ENCODE measurements around the gene CECR2. TPM values are rescaled to one million over a fixed set of nuclear protein-coding genes. Genes with fewer than 3 reads are reported as not detected.
"Not testable (repeated sequence)": the region's sequence is repeated elsewhere in the genome, so short reads cannot be mapped to it uniquely, and the experiment has no call there.

Gene CECR2
- total RNA-seq, 3 donors from 2014 or later = 0.32 to 0.66 (median 0.44) TPM

- Histone ChIP-seq H3K4me1 (no peaks in the 10 kb centered on the region), H3K9me3 (no peaks in the 10 kb centered on the region), H3K27ac (no peak overlapping the region), H3K4me3 (no peak overlapping the region), H3K36me3 (no peaks in the 10 kb centered on the region), H3K27me3 (no peaks in the 10 kb centered on the region)
- DNase-seq (ENCODE audit: low spot score in 2 of 2) = no peak
- intact Hi-C loops (cut with DNase I; ENCODE audit: low total_unique reads) = no loop called here
- TF ChIP-seq POLR2A (IDR thresholded peaks at IDR 0.05) = no peak
- no peak for TF ChIP-seq CTCF (IDR thresholded peaks at IDR 0.05)
- no peak for TF ChIP-seq POLR2AphosphoS5 (IDR thresholded peaks at IDR 0.05)
Measured at GRCh38 chr22:17419348-17419747, 50.1 kb downstream of the CECR2 start.

- no peak overlapping the region for H3K27ac ChIP-seq
- no peaks in the 10 kb centered on the region for H3K36me3 ChIP-seq
- TF ChIP-seq CTCF (IDR thresholded peaks at IDR 0.05) = no peak
- TF ChIP-seq POLR2AphosphoS5 (IDR thresholded peaks at IDR 0.05) = no peak
- no peak for TF ChIP-seq POLR2A (IDR thresholded peaks at IDR 0.05)
- no peaks in the 10 kb centered on the region for H3K9me3 ChIP-seq
- H3K4me3 ChIP-seq = no peak overlapping the region
- DNase-seq (ENCODE audit: low spot score in 2 of 2) = no peak
- peaks cover 0 to 3% of the 10 kb centered on the region in 2 donors for H3K27me3 ChIP-seq
- intact Hi-C loops (cut with DNase I; ENCODE audit: low total_unique reads) = no loop called here
- H3K4me1 ChIP-seq = no peaks in the 10 kb centered on the region
Measured at GRCh38 chr22:17422736-17423343, 53.6 kb downstream of the CECR2 start.

- intact Hi-C loops (cut with DNase I; ENCODE audit: low total_unique reads) = no loop called here
- Histone ChIP-seq H3K4me3 (no peak overlapping the region), H3K36me3 (no peaks in the 10 kb centered on the region), H3K4me1 (no peaks in the 10 kb centered on the region), H3K27ac (no peak overlapping the region), H3K27me3 (peaks cover 0 to 3% of the 10 kb centered on the region in 2 donors), H3K9me3 (no peaks in the 10 kb centered on the region)
- DNase-seq (ENCODE audit: low spot score in 2 of 2) = no peak
- TF ChIP-seq POLR2AphosphoS5 (IDR thresholded peaks at IDR 0.05) (no peak), POLR2A (IDR thresholded peaks at IDR 0.05) (no peak), CTCF (IDR thresholded peaks at IDR 0.05) (no peak)
Measured at GRCh38 chr22:17423616-17424015, 54.4 kb downstream of the CECR2 start.

- H3K4me3 ChIP-seq; H3K27me3 ChIP-seq; H3K4me1 ChIP-seq; H3K9me3 ChIP-seq; intact Hi-C loops (cut with DNase I; ENCODE audit: low total_unique reads); H3K36me3 ChIP-seq; H3K27ac ChIP-seq; DNase-seq (ENCODE audit: low spot score in 2 of 2): not testable (repeated sequence)
Measured at GRCh38 chr22:17427528-17427927, 58.3 kb downstream of the CECR2 start.

GRCh38 chr22:17429516-17429915, 60.3 kb downstream of the CECR2 start:
- no peak overlapping the region for H3K27ac ChIP-seq
- TF ChIP-seq CTCF (IDR thresholded peaks at IDR 0.05) = no peak
- TF ChIP-seq POLR2A (IDR thresholded peaks at IDR 0.05) = no peak
- TF ChIP-seq POLR2AphosphoS5 (IDR thresholded peaks at IDR 0.05) = no peak
- no peaks in the 10 kb centered on the region for H3K9me3 ChIP-seq
- H3K4me3 ChIP-seq = no peak overlapping the region
- DNase-seq (ENCODE audit: low spot score in 2 of 2) = no peak
- peaks cover 0 to 2% of the 10 kb centered on the region in 2 donors for H3K27me3 ChIP-seq
- H3K36me3 ChIP-seq = no peaks in the 10 kb centered on the region
- intact Hi-C loops (cut with DNase I; ENCODE audit: low total_unique reads) = no loop called here
- H3K4me1 ChIP-seq = no peaks in the 10 kb centered on the region

GRCh38 chr22:17430412-17430811, 61.2 kb downstream of the CECR2 start:
- DNase-seq (ENCODE audit: low spot score in 2 of 2) = no peak
- TF ChIP-seq CTCF (IDR thresholded peaks at IDR 0.05) (no peak), POLR2AphosphoS5 (IDR thresholded peaks at IDR 0.05) (no peak), POLR2A (IDR thresholded peaks at IDR 0.05) (no peak)
- H3K9me3 ChIP-seq = no peaks in the 10 kb centered on the region
- no peaks in the 10 kb centered on the region for H3K4me1 ChIP-seq
- no peaks in the 10 kb centered on the region for H3K36me3 ChIP-seq
- intact Hi-C loops (cut with DNase I; ENCODE audit: low total_unique reads) = no loop called here
- H3K27me3 ChIP-seq = no peaks in the 10 kb centered on the region
- no peak overlapping the region for H3K27ac ChIP-seq
- H3K4me3 ChIP-seq = no peak overlapping the region

Measured in breast epithelium (tissue), 4 donors.